22Rv1 (cell line): ENCODE data around the gene CEP57.
"Not testable (repeated sequence)": the region's sequence is repeated elsewhere in the genome, so short reads cannot be mapped to it uniquely, and the experiment has no call there.

Experiments
- ZFX ChIP-seq: fragments of 450-650 bp; IDR thresholded peaks from 2 replicates; pipeline ENCODE4 v1.6.1; 2017; ENCODE audit warnings: antibody characterized with exemption, borderline replicate concordance
- TF ChIP-seq, protein P1 (sequence below): fragments of 450-650 bp; IDR thresholded peaks from 2 replicates; pipeline ENCODE4 v1.5.1; 2017; ENCODE audit warnings: mild to moderate bottlenecking

DNA sequence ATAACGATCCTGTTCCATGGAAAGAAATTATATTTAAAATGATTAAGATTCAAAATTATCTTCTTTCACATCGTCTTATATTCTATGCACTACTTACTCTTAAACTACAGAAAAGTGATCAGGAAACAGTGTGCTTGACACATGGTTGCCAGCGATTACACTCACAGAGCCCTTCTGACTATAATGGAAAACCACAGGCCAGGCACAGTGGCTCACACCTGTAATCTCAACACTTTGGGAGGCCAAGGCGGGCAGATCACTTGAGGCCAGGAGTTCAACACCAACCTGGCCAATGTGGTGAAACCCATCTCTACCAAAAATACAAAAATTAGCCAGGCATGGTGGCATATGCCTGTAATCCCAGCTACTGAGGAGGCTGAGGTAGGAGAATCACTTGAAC lies 69.7 kb downstream of the CEP57 start:
- TF ChIP-seq, protein P1, sequence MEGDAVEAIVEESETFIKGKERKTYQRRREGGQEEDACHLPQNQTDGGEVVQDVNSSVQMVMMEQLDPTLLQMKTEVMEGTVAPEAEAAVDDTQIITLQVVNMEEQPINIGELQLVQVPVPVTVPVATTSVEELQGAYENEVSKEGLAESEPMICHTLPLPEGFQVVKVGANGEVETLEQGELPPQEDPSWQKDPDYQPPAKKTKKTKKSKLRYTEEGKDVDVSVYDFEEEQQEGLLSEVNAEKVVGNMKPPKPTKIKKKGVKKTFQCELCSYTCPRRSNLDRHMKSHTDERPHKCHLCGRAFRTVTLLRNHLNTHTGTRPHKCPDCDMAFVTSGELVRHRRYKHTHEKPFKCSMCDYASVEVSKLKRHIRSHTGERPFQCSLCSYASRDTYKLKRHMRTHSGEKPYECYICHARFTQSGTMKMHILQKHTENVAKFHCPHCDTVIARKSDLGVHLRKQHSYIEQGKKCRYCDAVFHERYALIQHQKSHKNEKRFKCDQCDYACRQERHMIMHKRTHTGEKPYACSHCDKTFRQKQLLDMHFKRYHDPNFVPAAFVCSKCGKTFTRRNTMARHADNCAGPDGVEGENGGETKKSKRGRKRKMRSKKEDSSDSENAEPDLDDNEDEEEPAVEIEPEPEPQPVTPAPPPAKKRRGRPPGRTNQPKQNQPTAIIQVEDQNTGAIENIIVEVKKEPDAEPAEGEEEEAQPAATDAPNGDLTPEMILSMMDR, result not testable (repeated sequence)
- TF ChIP-seq ZFX, result not testable (repeated sequence)
